GM21390 (cell line): ENCODE results near the gene AFDN.

Experiments
- ATAC-seq: cut with Tn5 transposase; IDR thresholded peaks from one replicate; pipeline ENCODE4 v1.9.1; 2021; ENCODE audit not compliant: unreplicated experiment

Gene AFDN

GRCh38 chr6:167817016-167817415 lies 9.7 kb upstream of the AFDN start:
- ATAC-seq, result no peak

- no peak for ATAC-seq
Measured at GRCh38 chr6:167817729-167818128, 9.0 kb upstream of the AFDN start.

GRCh38 chr6:167819576-167819975 lies 7.1 kb upstream of the AFDN start:
- ATAC-seq, result no peak

GRCh38 chr6:167820681-167821080 lies 6.0 kb upstream of the AFDN start:
- ATAC-seq, result no peak

- ATAC-seq, result no peak
Measured at GRCh38 chr6:167824591-167825331, 1.9 kb upstream of the AFDN start.

- ATAC-seq, result peak; percentile 34
Measured at GRCh38 chr6:167825332-167826229, 1.1 kb upstream of the AFDN start.

GRCh38 chr6:167826230-167826895 lies 348 bp upstream of the AFDN start:
- peak; percentile 72 for ATAC-seq

GRCh38 chr6:167827583-167828324 lies 1.0 kb downstream of the AFDN start:
- ATAC-seq, result peak; percentile 32

GRCh38 chr6:167828325-167828956 lies 1.7 kb downstream of the AFDN start:
- no peak for ATAC-seq

- no peak for ATAC-seq
Measured at GRCh38 chr6:167829513-167829912, 2.8 kb downstream of the AFDN start.

GRCh38 chr6:167831281-167831828 lies 4.6 kb downstream of the AFDN start:
- ATAC-seq, result no peak

GRCh38 chr6:167832497-167833395 lies 6.0 kb downstream of the AFDN start:
- ATAC-seq, result peak; percentile 36

GRCh38 chr6:167833396-167833763 lies 6.7 kb downstream of the AFDN start:
- ATAC-seq, result peak; percentile 29

- ATAC-seq, result no peak
Measured at GRCh38 chr6:167835260-167835659, 8.5 kb downstream of the AFDN start.

- ATAC-seq, result no peak
Measured at GRCh38 chr6:167836721-167837120, 10.0 kb downstream of the AFDN start.

- ATAC-seq, result no peak
Measured at GRCh38 chr6:167838207-167838748, 11.6 kb downstream of the AFDN start.

GRCh38 chr6:167839343-167839742 lies 12.6 kb downstream of the AFDN start:
- no peak for ATAC-seq

- ATAC-seq, result no peak
Measured at GRCh38 chr6:167839755-167840154, 13.0 kb downstream of the AFDN start.

GRCh38 chr6:167840160-167840525 lies 13.4 kb downstream of the AFDN start:
- ATAC-seq, result no peak
